GM18498 (cell line): Measurements from ENCODE around the gene OR10H1.
A peak's percentile ranks its signal among the peaks of the same experiment; 100 is the strongest.
"Not testable (repeated sequence)": the region's sequence is repeated elsewhere in the genome, so short reads cannot be mapped to it uniquely, and the experiment has no call there.

Experiments
- ATAC-seq: cut with Tn5 transposase; IDR thresholded peaks from one replicate; pipeline ENCODE4 v1.9.1; 2021; ENCODE audit warnings: mild to moderate bottlenecking, moderate library complexity; ENCODE audit not compliant: unreplicated experiment

OR10H1 gene, protein sequence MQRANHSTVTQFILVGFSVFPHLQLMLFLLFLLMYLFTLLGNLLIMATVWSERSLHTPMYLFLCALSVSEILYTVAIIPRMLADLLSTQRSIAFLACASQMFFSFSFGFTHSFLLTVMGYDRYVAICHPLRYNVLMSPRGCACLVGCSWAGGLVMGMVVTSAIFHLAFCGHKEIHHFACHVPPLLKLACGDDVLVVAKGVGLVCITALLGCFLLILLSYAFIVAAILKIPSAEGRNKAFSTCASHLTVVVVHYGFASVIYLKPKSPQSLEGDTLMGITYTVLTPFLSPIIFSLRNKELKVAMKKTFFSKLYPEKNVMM

DNA sequence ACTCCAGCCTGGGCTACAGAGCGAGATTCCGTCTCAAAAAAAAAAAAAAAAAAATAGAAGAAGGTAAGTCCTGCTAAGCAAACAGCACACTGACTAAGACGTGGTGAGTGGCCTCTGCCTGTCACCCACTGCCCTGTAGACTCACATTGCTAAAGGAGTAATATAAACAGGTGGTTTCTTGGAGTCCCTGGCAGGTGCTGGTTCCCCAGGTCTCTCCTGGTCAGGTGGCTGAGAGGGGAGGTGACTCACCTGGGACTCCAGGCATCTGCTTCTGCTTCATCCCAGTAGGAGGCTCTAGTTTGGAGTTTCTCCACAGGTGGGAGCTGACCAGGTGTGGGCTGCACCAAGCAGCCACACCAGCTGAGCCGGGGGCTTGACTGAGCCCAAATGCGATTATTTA, at the start of gene OR10H1:
TSS of gene OR10H1 (minus strand) at position 359 of the 400 bp plus-strand sequence. CDS start 7,627 bp downstream, outside the sequence.
- ATAC-seq = no peak

DNA sequence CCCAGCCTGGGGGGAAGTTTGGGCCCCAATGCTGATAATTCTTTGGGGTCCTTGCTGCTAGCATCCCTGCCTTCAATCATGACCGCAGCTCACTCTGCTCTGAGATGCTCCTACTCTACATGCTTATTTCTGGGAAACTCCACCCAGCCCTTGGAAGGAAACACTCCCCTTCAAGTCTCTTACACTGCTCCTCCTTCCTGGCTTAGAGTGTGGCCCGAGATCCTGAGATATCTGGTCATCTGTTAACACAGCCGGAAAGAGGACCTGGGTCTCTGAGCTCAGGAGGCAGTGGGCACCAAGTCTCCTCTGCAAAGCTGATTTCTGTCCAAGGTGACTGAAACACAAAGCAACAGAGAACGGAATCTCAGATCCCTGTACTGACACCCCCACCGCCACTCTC, 49.4 kb upstream of the OR10H1 start:
- no peak for ATAC-seq

DNA sequence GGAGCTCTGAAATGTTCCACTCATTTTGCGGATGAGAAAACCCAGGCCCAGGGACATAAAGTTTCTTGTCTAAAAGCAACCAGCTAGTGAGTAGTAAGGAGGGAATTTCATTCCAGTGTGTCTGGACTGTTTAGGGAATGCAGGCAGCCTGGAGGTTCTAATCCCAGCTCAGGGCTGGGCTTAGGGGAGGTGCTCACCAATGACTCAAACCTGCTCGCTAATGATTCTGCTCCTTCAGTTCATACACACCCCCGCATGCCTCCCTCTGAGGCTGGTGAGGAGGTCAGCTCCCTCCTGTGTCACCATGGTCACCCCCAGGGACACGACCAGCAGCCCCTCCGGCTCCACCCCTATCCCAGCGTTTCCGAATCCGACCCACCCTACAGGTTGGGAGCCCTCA, 47.8 kb upstream of the OR10H1 start:
- ATAC-seq = no peak

DNA sequence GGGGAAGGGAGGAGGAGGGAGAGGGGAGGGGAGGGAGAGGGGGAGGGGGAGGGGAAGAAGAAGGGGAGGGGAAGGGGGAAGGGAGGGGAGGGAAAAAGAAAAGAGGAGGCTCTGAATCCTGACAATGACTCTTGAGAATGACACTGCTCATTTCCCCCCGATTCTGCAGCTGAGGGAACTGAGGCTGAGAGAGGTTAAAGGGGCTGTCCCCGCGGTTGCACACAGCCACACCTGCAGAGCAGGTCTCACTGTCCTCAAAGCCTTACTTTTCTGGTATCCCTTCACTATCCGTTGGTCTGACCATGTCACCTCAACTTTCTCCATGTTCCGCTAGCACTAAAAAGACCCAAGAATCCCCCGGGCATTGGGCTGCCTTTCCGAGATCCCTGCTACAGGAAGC, 47.0 kb upstream of the OR10H1 start:
- no peak for ATAC-seq

DNA sequence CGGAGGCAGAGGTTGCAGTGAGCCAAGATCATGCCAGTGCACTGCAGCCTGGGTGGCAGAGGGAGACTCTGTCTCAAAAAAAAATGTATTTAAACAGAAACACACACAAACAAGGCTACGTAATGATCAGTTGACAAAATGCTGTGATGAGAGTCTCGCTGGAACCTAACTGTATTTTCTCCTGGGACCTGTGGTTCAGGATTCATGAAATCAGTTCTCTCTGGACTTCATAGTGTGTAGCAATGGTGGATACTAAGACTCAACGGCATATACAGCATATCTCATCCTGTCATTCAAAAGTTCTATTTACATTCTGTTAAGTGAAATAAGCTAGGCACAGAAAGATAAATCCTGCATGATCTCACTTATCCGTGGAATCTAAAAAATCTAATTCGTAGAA, 45.1 kb upstream of the OR10H1 start:
- ATAC-seq = no peak

DNA sequence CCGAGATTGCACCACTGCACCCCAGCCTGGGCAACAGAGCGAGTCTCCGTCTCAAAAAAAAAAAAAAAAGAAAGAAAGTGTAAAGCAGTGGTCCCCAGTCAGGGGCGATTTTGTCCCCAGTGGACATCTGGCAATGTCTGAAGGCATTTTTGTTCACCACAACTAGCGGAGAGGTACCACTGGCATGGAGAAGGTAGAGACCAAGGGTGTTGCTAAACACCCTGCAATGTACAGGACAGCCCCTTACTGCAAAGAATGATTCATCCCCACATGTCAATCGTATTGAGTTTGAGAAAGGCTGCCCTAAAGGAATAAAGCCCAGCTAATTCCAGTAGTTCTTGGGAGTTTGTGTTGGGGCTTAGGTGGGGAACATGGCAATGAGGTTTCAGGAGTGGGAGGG, 43.7 kb upstream of the OR10H1 start:
- ATAC-seq = no peak

DNA sequence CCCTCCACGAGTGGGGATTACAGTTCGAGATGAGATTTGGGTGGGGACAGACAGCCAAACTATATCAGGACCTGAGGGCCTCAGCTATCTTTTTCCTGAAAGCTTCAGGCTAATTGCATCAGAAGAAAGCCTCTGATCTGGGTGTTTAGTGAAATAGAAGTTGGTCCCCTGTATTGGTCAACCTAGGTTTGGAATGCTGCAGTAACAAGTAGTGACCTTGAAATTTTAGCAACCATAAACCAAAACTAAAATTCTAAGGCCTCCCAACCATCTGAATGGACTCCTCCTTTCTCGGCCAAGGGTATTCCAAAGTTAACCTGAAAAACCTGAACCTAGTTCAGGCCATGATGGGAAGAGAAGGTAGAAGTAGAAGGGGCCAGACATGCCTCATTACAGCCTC, 34.9 kb upstream of the OR10H1 start:
- ATAC-seq = no peak

DNA sequence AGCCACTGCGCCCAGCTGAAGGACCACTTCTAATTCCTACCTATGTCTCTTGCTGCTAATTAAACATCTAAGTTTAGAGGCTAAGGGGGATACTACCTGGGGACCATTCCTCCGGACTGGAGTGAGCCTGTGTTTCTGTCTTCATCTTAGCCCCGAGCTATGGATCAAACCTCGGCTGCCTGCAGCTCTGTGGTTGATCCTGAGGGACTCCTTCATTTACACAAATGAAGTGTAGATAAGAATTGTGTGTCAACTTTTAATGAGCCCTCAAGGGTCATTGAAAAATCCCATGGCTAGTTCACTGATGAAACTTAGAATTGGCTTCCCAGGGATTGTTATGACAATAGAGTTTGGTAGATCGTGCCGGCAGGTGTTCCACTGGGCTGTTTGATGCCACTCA, 31.5 kb upstream of the OR10H1 start:
- ATAC-seq = no peak

DNA sequence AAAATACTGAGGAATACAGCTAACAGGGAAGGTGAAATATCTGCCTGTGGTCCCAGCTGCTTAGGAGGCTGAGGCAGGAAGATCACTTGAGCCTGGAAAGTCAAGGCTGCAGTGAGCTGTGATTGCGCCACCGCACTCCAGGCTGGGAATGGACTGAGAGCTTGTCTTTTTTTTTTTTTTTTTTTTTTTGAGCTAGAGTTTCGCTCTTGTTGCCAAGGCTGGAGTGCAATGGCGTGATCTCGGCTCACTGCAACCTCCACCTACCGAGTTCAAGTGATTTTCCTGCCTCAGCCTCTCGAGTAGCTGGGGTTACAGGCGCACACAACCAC, 28.4 kb upstream of the OR10H1 start:
- ATAC-seq = not testable (repeated sequence)

DNA sequence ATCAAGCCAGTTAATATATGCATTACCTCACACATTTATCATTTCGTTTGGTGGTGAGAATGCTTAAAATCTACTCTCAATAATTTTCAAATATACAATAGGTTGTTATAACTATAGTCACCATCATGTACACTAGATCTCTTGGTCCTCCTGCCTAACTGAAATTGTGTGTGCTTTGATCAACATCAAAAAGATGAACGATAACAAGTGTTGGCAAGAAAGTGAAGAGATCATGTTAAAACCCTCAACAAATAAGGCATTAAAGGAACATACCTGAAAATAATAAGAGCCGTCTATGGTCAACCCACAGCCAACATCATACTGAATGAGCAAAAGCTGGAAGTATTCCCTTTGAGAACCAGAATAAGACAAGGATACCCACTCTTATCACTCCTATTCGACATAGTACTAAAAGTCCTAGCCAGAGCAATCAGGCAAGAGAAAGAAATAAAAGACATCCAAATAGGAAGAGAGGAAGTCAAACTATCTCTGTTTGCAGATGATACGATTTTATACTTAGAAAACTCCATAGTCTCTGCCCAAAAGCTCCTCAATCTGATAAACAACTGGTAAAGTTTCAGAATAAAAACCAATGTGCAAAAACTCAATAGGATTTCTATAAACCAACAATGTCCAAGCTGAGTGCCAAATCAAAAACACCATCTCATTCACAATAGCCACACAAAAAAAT, 27.9 kb upstream of the OR10H1 start:
- ATAC-seq = no peak

DNA sequence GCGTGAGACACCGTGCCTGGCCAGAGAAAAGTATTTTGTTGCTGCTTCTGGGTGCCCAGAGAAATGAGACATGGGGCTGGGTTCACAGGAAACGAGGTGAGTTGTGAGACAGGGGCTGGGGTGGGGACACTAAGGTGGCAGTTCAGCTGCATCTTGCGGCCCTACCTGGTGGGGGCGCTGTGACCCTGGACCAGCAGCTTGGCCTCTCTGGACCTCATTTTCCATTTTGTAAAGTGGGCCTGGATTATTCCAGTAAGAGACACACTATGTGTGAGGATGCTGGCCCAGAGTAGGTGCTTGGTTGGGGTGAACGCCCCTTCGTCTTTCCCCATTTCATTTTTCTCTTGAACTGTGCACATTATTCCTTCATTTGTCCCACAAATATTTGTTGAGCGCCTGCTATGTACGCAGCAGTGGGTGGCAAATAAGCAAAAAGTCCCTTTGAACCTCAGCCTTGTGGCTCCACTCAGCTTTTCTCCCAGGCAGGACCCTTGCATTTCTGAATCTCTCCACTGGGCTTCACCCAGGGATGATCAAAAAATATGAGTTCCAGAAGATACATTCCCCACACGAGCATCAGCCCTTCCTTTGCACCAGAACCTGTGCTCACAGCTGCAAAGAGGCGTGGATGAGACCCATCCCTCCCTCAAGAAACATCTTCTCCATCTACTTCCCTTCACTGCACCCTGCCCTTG, 26.6 kb upstream of the OR10H1 start:
- no peak for ATAC-seq

DNA sequence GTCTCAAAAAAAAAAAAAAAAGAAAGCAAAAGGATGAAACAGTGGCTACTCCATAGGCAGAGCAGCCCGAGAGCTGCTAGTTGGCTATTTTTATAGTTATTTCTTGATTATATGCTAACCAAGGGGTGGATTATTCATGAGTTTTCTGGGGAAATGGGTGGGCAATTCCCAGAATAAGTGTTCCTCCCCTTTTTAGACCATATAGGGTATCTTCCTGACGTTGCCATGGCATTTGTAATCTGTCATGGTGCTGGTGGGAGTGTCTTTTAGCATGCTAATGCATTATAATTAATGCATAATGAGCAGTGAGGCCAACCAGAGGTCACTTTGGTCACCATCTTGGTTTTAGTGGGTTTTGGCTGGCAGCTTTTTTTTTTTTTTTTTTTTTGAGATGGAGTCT, 25.4 kb upstream of the OR10H1 start:
- ATAC-seq = no peak

DNA sequence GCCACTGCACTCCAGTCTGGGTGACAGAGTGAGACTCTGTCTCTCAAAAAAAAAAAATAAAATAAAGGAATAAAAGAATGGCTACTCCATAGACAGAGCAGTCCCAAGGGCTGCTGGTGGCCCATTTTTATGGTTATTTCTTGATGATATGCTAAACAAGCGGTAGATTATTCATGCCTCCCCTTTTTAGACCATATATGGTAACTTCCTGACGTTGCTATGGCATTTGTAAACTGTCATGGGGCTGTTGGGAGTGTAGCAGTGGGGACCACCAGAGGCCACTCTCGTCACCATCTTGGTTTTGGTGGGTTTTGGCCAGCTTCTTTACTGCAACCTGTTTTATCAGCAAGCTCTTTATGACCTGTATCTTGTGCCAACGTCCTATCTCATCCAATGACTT, 24.4 kb upstream of the OR10H1 start:
- ATAC-seq = not testable (repeated sequence)

DNA sequence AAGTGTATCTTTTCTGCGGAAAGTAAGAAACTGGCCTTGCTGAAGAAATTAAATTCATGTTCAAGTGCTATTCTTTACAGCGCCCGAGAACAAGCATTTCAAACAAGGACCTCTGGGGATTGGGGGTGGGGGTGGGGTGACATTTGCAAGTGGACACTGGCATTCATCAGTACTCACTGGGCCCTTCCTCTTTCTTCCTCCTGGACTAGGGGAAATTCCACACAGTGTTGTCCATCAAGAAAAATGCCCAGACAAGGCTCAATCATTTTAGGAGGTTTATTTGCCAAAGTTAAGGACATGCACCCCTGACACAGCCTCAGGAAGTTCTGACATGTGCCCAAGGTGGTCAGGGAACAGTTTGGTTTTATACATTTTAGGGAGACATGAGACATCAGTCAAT, 22.9 kb upstream of the OR10H1 start:
- no peak for ATAC-seq

DNA sequence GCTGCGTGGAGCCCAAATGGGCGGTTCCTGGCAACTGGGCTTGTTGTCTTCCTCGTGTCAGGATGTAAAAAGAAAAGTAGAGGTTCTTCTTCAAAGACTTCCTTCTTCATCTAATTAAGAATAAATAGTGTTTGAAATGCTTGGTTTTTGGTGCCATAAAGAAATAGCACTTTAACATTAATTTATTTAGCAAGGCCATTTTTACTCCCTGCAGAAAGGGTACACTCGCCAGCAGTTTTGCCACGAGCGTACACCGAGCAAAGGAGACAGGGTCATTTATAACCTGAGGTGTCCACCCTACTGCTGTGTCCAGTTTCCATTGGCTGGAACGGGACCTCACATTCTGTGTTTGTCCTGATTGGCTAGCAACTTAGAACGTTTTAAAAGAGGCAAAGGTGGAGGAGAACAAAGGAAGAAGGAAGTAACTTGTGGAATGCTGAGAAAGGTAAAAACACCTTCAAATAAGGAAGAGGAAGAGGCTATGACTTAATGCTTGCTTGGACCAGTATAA, 21.8 kb upstream of the OR10H1 start:
- ATAC-seq = peak; percentile 22

DNA sequence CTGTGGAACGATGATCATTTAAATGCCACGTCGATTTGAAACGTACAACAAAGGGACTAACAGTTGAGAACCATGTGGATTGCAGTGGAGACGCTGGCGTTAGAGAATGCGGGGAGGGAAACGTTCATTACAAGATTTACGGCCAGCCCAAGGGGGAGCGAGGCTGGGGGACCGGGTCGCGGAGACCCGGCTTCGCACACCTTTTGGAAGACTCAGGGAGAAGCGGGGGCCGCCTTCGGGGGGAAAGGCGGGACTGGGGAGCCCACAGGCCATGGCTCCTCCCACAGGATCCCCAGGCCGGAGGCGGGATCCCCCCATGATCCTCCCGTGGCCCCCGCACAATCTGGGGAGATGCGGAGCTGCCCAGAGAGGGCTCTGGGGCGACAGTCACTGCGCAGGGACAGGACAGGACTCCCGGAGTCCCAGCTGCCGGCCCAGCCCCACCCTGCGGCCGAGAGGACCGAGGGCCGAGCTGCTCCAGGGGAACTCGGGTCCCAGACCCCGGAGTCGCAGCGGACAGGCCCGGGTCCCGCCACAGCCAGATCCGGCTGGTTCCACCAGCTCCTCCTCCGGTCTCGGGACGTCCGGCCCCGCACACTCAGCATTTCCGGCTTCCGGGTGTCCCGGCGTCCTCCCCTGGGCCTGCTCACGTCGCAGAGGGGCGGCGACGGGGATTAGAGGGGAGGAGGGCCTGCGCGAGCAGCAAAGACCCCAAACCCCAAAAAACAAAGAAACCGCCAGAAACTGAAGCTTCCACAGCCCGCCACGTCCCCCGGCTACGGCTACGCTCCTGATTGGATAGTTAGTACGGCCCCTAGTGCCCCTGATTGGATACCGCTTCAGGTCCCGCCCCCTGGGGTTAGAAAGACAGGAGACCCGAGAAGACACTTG, 21.1 kb upstream of the OR10H1 start:
- ATAC-seq = peak; percentile 96

DNA sequence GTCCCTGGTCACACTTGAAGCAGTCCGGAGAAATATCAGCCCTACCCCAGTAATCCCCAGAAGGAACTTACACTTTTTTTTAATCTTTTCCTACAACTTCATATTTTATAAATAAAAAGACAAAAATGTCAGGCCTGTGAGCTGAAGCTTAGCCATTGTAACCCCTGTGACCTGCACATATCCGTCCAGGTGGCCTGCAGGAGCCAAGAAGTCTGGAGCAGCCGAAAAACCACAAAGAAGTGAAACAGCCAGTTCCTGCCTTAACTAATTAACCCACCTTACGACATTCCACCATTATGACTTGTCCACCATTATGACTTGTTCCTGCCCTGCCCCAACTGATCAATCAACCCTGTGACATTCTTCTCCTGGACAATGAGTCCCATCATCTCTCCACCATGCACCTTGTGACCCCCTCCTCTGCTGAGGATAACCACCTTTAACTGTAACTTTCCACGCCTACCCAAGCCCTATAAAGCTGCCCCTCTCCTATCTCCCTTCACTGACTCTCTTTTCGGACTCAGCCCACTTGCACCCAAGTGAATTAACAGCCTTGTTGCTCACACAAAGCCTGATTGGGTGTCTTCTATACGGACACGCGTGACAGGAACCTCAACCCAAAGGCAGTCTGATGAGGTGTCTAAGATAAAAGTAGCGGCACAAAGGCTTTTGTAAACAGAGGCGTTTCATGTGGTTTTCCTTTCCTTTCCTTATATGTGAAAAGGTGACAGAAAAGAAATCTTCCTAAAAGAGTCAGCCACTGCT, 20.3 kb upstream of the OR10H1 start:
- ATAC-seq = not testable (repeated sequence)

DNA sequence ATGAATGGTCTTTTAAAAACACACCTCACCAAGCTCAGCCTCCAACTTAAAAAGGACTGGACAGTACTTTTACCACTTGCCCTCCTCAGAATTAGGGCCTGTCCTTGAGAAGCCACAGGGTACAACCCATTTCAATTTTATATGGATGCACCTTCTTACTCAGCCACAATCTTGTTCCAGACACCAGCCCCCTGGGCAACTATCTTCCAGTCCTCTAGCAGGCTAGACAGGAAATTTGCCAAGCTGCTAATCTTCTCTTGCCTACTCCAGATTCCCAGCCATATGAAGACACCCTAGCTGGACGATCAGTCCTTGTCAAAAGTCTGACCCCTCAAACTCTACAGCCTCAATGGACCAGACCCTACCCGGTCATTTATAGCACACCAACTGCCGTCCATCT, 18.8 kb upstream of the OR10H1 start:
- ATAC-seq = not testable (repeated sequence)

DNA sequence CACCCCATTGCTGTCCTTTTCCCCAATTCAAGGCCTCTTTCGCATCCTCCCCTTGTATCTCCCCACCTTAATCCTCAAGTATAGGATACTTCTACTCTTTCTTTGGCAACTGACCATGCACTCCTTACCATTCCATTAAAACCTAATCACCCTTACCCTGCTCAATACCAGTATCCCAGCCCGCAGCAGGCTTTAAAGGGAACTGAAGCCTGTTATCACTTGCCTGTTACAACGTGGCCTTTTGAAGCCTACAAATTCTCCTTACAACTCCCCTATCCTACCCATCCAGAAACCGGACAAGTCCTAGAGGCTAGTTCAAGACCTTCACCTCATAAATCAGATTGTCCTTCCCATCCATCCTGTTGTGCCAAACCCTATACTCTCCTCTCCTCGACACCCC, 16.2 kb upstream of the OR10H1 start:
- no peak for ATAC-seq

DNA sequence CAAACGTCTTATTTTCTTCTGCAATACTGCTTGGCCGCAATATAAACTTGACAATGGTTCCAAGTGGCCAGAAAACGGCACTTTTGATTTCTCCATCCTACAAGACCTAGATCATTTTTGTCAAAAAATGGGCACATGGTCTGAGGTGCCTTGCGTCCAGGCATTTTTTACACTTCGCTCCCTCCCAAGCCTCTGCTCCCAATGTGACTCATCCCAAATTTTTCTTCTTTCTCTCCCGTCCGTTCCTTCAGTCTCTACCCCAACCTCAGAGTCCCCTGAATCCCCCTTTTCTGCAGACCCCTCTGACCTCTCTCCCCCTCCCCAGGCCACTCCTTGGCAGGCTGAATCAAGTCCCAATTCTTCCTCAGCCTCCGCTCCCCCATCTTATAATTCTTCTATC, 14.3 kb upstream of the OR10H1 start:
- ATAC-seq = no peak
